Tibial nerve (tissue), 4 donors: ENCODE data around the gene SUSD4. TPM values are rescaled to one million over a fixed set of nuclear protein-coding genes. Genes with fewer than 3 reads are reported as not detected.

Experiments used
- DNase-seq, 2 donors: peaks; one replicate each; pipeline ENCODE4 v3.0.0-alpha.2; 2019; ENCODE audit warnings: low spot score in 2 of 2
- H3K27ac ChIP-seq, 4 donors: fragments of 200-600 bp; sonication (generic) in 3 of 4; one replicate each; pipeline ENCODE4 v1.5.1; 2017 to 2019; ENCODE audit warnings: mild to moderate bottlenecking in 1 of 4
- H3K27me3 ChIP-seq, 2 donors: fragments of 200-600 bp; sonication (generic) in 1 of 2; one replicate each; pipeline versions ENCODE4 v1.5.1 to v1.6.0; 2017 to 2019
- H3K36me3 ChIP-seq, 3 donors: fragments of 200-600 bp; sonication (generic); one replicate each; pipeline ENCODE4 v1.5.1; 2018 to 2019
- H3K4me1 ChIP-seq, 4 donors: fragments of 200-600 bp; sonication (generic) in 3 of 4; one replicate each; pipeline ENCODE4 v1.5.1; 2017 to 2019
- H3K4me3 ChIP-seq, 4 donors: fragments of 200-600 bp; sonication (generic) in 3 of 4; one replicate each; pipeline ENCODE4 v1.5.1; 2017 to 2019; ENCODE audit warnings: mild to moderate bottlenecking in 1 of 4, moderate library complexity in 1 of 4
- H3K9me3 ChIP-seq, 4 donors: fragments of 200-600 bp; sonication (generic) in 3 of 4; one replicate each; pipeline ENCODE4 v1.5.1; 2017 to 2019
- EP300 ChIP-seq, 2 donors: sonication (generic); formaldehyde crosslinking; IDR thresholded peaks; one replicate each; pipeline ENCODE4 v1.6.1; 2017; ENCODE audit warnings: antibody characterized with exemption in 2 of 2, mild to moderate bottlenecking in 1 of 2
- POLR2A ChIP-seq, 2 donors: fragments of 450-650 bp; IDR thresholded peaks; one replicate each; pipeline ENCODE4 v1.6.1; 2017; ENCODE audit warnings: antibody characterized with exemption in 2 of 2, mild to moderate bottlenecking in 2 of 2, moderate library complexity in 2 of 2
- WGBS, 2 donors: methylation state at CpG; one replicate each; pipeline ENCODE4 v1.1.5; 2018; 5-methylcytosine and 5-hydroxymethylcytosine counted together
- total RNA-seq, 4 donors: library from RNA; depleted of rRNA; stranded (reverse); fragments of >200 nt; gene quantifications; one replicate each; pipeline ENCODE4 v1.1.0, GENCODE V29; 2016
- TF ChIP-seq, protein P1 (sequence below), 5 experiments: fragments of 200-600 bp in 3 of 5; fragments of 450-650 bp in 2 of 5; sonication (generic) in 3 of 5; IDR thresholded peaks; one replicate each; pipeline ENCODE4 v1.5.1; 2016 to 2019; ENCODE audit warnings: antibody characterized with exemption in 5 of 5, mild to moderate bottlenecking in 3 of 5, moderate library complexity in 2 of 5

Gene SUSD4
- total RNA-seq, 4 donors from 2014 or later, result not detected

- 82 to 88% methylated on average over 3 of the region's 3 CpGs for WGBS, 2 donors
- H3K27me3 ChIP-seq, result no peaks in the 10 kb centered on the region
- H3K4me1 ChIP-seq, result no peaks in the 10 kb centered on the region
- TF ChIP-seq POLR2A (IDR thresholded peaks at IDR 0.05) (no peak), EP300 (IDR thresholded peaks at IDR 0.05) (no peak)
- TF ChIP-seq, protein P1, sequence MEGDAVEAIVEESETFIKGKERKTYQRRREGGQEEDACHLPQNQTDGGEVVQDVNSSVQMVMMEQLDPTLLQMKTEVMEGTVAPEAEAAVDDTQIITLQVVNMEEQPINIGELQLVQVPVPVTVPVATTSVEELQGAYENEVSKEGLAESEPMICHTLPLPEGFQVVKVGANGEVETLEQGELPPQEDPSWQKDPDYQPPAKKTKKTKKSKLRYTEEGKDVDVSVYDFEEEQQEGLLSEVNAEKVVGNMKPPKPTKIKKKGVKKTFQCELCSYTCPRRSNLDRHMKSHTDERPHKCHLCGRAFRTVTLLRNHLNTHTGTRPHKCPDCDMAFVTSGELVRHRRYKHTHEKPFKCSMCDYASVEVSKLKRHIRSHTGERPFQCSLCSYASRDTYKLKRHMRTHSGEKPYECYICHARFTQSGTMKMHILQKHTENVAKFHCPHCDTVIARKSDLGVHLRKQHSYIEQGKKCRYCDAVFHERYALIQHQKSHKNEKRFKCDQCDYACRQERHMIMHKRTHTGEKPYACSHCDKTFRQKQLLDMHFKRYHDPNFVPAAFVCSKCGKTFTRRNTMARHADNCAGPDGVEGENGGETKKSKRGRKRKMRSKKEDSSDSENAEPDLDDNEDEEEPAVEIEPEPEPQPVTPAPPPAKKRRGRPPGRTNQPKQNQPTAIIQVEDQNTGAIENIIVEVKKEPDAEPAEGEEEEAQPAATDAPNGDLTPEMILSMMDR (IDR thresholded peaks at IDR 0.05), result no peak
- H3K27ac ChIP-seq, result no peak overlapping the region
- no peak overlapping the region for H3K4me3 ChIP-seq
- no peaks in the 10 kb centered on the region for H3K9me3 ChIP-seq
- no peak for DNase-seq
- H3K36me3 ChIP-seq, result no peaks in the 10 kb centered on the region
Measured at GRCh38 chr1:223210788-223211120, 153.2 kb downstream of the SUSD4 start.

- no peak overlapping the region for H3K27ac ChIP-seq
- no peaks in the 10 kb centered on the region for H3K36me3 ChIP-seq
- no peaks in the 10 kb centered on the region for H3K4me1 ChIP-seq
- no peaks in the 10 kb centered on the region for H3K9me3 ChIP-seq
- no peaks in the 10 kb centered on the region for H3K27me3 ChIP-seq
- no peak overlapping the region for H3K4me3 ChIP-seq
- DNase-seq, result no peak
- WGBS, 2 donors, result 89 to 91% methylated on average over 7 of the region's 7 CpGs
- TF ChIP-seq EP300 (IDR thresholded peaks at IDR 0.05), result no peak
- TF ChIP-seq, protein P1 (IDR thresholded peaks at IDR 0.05), result no peak
- no peak for TF ChIP-seq POLR2A (IDR thresholded peaks at IDR 0.05)
Measured at GRCh38 chr1:223209992-223210787, 153.8 kb downstream of the SUSD4 start.

DNA sequence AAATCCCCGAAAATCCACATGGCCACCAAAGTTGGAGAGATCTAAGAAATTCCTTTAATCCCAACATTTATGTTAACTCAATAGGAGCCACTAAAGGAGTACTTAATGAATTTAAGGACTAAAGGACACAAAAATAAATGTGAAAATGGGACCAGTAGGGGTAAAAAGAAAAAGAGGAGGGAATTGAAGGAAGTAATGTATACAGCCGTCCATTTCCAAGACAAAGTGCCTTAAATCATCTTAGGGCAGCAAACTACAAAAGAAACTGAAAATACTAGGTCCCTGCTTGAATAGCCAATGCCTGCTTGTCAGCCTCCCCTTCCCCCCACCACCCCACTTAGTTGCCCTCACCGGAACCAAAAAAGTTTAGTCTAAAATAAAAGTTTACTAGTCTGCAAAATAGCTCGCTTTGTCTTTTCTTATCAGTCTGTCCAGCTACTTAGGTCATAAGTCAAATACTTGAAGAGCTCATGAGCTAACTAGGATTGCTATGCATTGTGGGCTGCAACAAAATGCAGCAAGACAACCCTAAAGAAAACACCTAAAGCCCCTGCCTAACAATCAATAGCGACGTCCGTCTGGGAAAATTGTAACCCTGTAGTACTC lies 154.6 kb downstream of the SUSD4 start:
- H3K4me1 ChIP-seq, result no peaks in the 10 kb centered on the region
- WGBS, 2 donors, result 59 to 63% methylated on average over 7 of the region's 7 CpGs
- H3K4me3 ChIP-seq, result no peak overlapping the region
- no peaks in the 10 kb centered on the region for H3K27me3 ChIP-seq
- TF ChIP-seq, protein P1 (IDR thresholded peaks at IDR 0.05), result no peak
- H3K9me3 ChIP-seq, result no peaks in the 10 kb centered on the region
- H3K27ac ChIP-seq, result no peak overlapping the region
- no peak for DNase-seq
- H3K36me3 ChIP-seq, result no peaks in the 10 kb centered on the region

- H3K27me3 ChIP-seq, result peaks cover 0 to 1% of the 10 kb centered on the region in 2 donors
- no peak for DNase-seq
- TF ChIP-seq POLR2A (IDR thresholded peaks at IDR 0.05) (no peak), EP300 (IDR thresholded peaks at IDR 0.05) (no peak)
- TF ChIP-seq, protein P1 (IDR thresholded peaks at IDR 0.05), result no peak
- H3K9me3 ChIP-seq, result no peaks in the 10 kb centered on the region
- 66 to 71% methylated on average over 13 of the region's 13 CpGs for WGBS, 2 donors
- H3K36me3 ChIP-seq, result no peaks in the 10 kb centered on the region
- H3K4me3 ChIP-seq, result no peak overlapping the region
- no peaks in the 10 kb centered on the region for H3K4me1 ChIP-seq
- no peak overlapping the region for H3K27ac ChIP-seq
Measured at GRCh38 chr1:223208164-223209076, 155.6 kb downstream of the SUSD4 start.
